Posterior vena cava (tissue), 2 donors: ENCODE data around the gene OCA2. TPM values are rescaled to one million over a fixed set of nuclear protein-coding genes. Genes with fewer than 3 reads are reported as not detected.

Source experiments
- DNase-seq: peaks from one replicate; pipeline ENCODE4 v3.0.0-alpha.2; 2020; ENCODE audit warnings: low spot score
- intact Hi-C, 2 donors: fragments of 100-400 bp; cut with DNase I; formaldehyde crosslinking; loops; one replicate each; pipeline versions ENCODE4 v1.14.1 to v1.14.2; 2022 to 2023
- total RNA-seq, 2 donors: library from RNA; stranded (reverse); fragmentation: NEBNext Ultra II Directional; extraction: Animal tissue kit (Norgen Biotek cat#: 25700); gene quantifications; one replicate each; pipeline ENCODE4 v1.2.1, GENCODE V29; 2021
- donor health status: DM: yes; HTN: yes; CAD: no.
- donor health status: DM: yes; HTN: yes; CAD: no.

The OCA2 gene
- total RNA-seq, 2 donors from 2014 or later: 0.38 to 1.4 TPM

- DNase-seq: no peak
- intact Hi-C loops: no loop called here
Observed at GRCh38 chr15:27871902-27872260, 227.2 kb downstream of the OCA2 start.

GRCh38 chr15:27871078-27871901 is 227.8 kb downstream of the OCA2 start:
- no peak for DNase-seq
- intact Hi-C loops: no loop called here

GRCh38 chr15:27870320-27870719 is 228.8 kb downstream of the OCA2 start:
- intact Hi-C loops: no loop called here
- DNase-seq: no peak

GRCh38 chr15:27869697-27870281 is 229.3 kb downstream of the OCA2 start:
- intact Hi-C loops: no loop called here
- no peak for DNase-seq

GRCh38 chr15:27868828-27869404 is 230.2 kb downstream of the OCA2 start:
- intact Hi-C loops: no loop called here
- DNase-seq: peak; percentile 75

GRCh38 chr15:27867861-27868260 is 231.3 kb downstream of the OCA2 start:
- intact Hi-C loops: no loop called here
- peak; percentile 59 for DNase-seq

- intact Hi-C loops: no loop called here
- DNase-seq: no peak
Observed at GRCh38 chr15:27866505-27867165, 232.5 kb downstream of the OCA2 start.

GRCh38 chr15:27865926-27866325 is 233.2 kb downstream of the OCA2 start:
- DNase-seq: peak; percentile 46
- intact Hi-C loops: no loop called here

GRCh38 chr15:27865323-27865922 is 233.7 kb downstream of the OCA2 start:
- DNase-seq: peak; percentile 48
- intact Hi-C loops: no loop called here

- DNase-seq: no peak
- intact Hi-C loops: no loop called here
Observed at GRCh38 chr15:27864719-27865118, 234.4 kb downstream of the OCA2 start.

- DNase-seq: no peak
- intact Hi-C loops: no loop called here
Observed at GRCh38 chr15:27864086-27864485, 235.0 kb downstream of the OCA2 start.

GRCh38 chr15:27863000-27863399 is 236.1 kb downstream of the OCA2 start:
- no peak for DNase-seq
- intact Hi-C loops: no loop called here

GRCh38 chr15:27861171-27861570 is 237.9 kb downstream of the OCA2 start:
- DNase-seq: no peak
- intact Hi-C loops: no loop called here

- peak; percentile 58 for DNase-seq
- intact Hi-C loops: no loop called here
Observed at GRCh38 chr15:27855137-27855536, 244.0 kb downstream of the OCA2 start.

GRCh38 chr15:27854601-27855000 is 244.5 kb downstream of the OCA2 start:
- intact Hi-C loops: no loop called here
- peak; percentile 29 for DNase-seq

GRCh38 chr15:27853624-27854455 is 245.3 kb downstream of the OCA2 start:
- intact Hi-C loops: no loop called here
- peak; percentile 75 for DNase-seq

GRCh38 chr15:27851858-27852210 is 247.3 kb downstream of the OCA2 start:
- DNase-seq: peak; percentile 34
- intact Hi-C loops: no loop called here

GRCh38 chr15:27850981-27851857 is 247.9 kb downstream of the OCA2 start:
- intact Hi-C loops: no loop called here
- peak; percentile 54 for DNase-seq
